Astrocyte (in vitro differentiated cells and primary cell): Measurements from ENCODE around the gene VWF.

ENCODE experiments used
- CTCF ChIP-seq: IDR thresholded peaks from 2 replicates; pipeline ENCODE4 v1.5.1; 2011; ENCODE audit warnings: low read depth, mild to moderate bottlenecking, inconsistent platforms, low read length, moderate library complexity; ENCODE audit not compliant: insufficient read depth
- EZH2 ChIP-seq: IDR thresholded peaks from 2 replicates; pipeline ENCODE4 v1.6.1; 2012; ENCODE audit warnings: mild to moderate bottlenecking, low read length, inconsistent platforms; ENCODE audit not compliant: insufficient read depth

- TF ChIP-seq CTCF, result no peak
- no peak for TF ChIP-seq EZH2
These were observed 172.4 kb downstream of the VWF start for GRCh38 chr12:5952031-5952430.
